ENCODE measurements around the gene ABCF2. TPM values are rescaled to one million over a fixed set of nuclear protein-coding genes. Genes with fewer than 3 reads are reported as not detected.

ABCF2 gene
- total and polyA plus RNA-seq, 2 donors (not counting 1 experiment from before 2014, with no cell fraction given): 16.1 to 30.2 TPM

- DNase-seq (no peak), ATAC-seq (ENCODE audit: low read depth) (no peak)
- H3K4me3 ChIP-seq (ENCODE audit: control extremely low read depth in 1 of 5, extremely low read depth in 1 of 5, insufficient read depth in 1 of 5, low read depth in 2 of 5, low read length in 4 of 5): no peak overlapping the region
- no peak overlapping the region for H2AFZ ChIP-seq (ENCODE audit: insufficient read depth, low read depth, low read length, poor library complexity, severe bottlenecking)
- ChIA-PET CTCF (no interaction called here), POLR2A (no interaction called here)
- H3K27me3 ChIP-seq (replicated peaks in 1 of 4; ENCODE audit: control extremely low read depth in 1 of 4, control insufficient read depth in 3 of 4, insufficient read depth in 4 of 4, low read length in 3 of 4): peaks cover 0 to 24% (median 6%) of the 10 kb centered on the region in 4 experiments
- H3K9me3 Mint-ChIP-seq (ENCODE audit: insufficient read depth): no peaks in the 10 kb centered on the region
- intact Hi-C loops (cut with micrococcal nuclease): no loop called here
- H3K4me2 ChIP-seq (replicated peaks; ENCODE audit: low read depth, low read length, poor library complexity, severe bottlenecking): no peak overlapping the region
- H3K79me2 ChIP-seq (ENCODE audit: control insufficient read depth, insufficient read depth, low read length): no peaks in the 10 kb centered on the region
- H3K27ac Mint-ChIP-seq: no peak overlapping the region
- H3K9me3 ChIP-seq (ENCODE audit: control extremely low read depth in 1 of 3, control insufficient read depth in 2 of 3, insufficient read depth in 1 of 3, low read length in 2 of 3): peaks cover 0 to 26% (median 0%) of the 10 kb centered on the region in 3 donors
- no peaks in the 10 kb centered on the region for H4K20me1 ChIP-seq (ENCODE audit: control insufficient read depth, insufficient read depth, low read length, poor library complexity, severe bottlenecking)
- TF ChIP-seq EZH2 (IDR thresholded peaks at IDR 0.05; ENCODE audit: borderline replicate concordance, insufficient read depth, low read depth, low read length, poor library complexity, severe bottlenecking) (no peak), CTCF (IDR thresholded peaks at IDR 0.05) (no peak)
- H3K27ac ChIP-seq (ENCODE audit: low read length in 2 of 2): no peak overlapping the region
- no CpG with 5 or more reads among the region's 1 CpG for WGBS (ENCODE audit: insufficient coverage)
- H3K27me3 Mint-ChIP-seq: peaks cover 47% of the 10 kb centered on the region
- H3K4me1 ChIP-seq (ENCODE audit: control insufficient read depth in 2 of 2, insufficient read depth in 2 of 2, low read length in 2 of 2): no peaks in the 10 kb centered on the region
- H3K36me3 ChIP-seq (replicated peaks in 1 of 2; ENCODE audit: control extremely low read depth in 1 of 2, control insufficient read depth in 1 of 2, extremely low read depth in 1 of 2, insufficient read depth in 2 of 2, low read length in 1 of 2): no peaks in the 10 kb centered on the region
- peaks cover 6% of the 10 kb centered on the region for H3K4me1 Mint-ChIP-seq
- no peak overlapping the region for H3K4me3 Mint-ChIP-seq
- H3K9ac ChIP-seq (ENCODE audit: low read length): no peak overlapping the region
These were observed 49.7 kb downstream of the ABCF2 start for GRCh38 chr7:151177310-151177709.

- POLR2A ChIA-PET: no interaction called here
- 93% methylated on average over 9 of the region's 9 CpGs for WGBS (ENCODE audit: insufficient coverage)
- Mint-ChIP-seq H3K9me3 (ENCODE audit: insufficient read depth) (no peaks in the 10 kb centered on the region), H3K4me1 (peaks cover 6% of the 10 kb centered on the region), H3K27ac (no peak overlapping the region), H3K27me3 (peaks cover 46% of the 10 kb centered on the region), H3K4me3 (no peak overlapping the region)
- H3K4me1 ChIP-seq (ENCODE audit: control insufficient read depth in 2 of 2, insufficient read depth in 2 of 2, low read length in 2 of 2): no peaks in the 10 kb centered on the region
- H3K4me2 ChIP-seq (replicated peaks; ENCODE audit: low read depth, low read length, poor library complexity, severe bottlenecking): no peak overlapping the region
- peaks cover 0 to 29% (median 7%) of the 10 kb centered on the region in 4 experiments for H3K27me3 ChIP-seq (replicated peaks in 1 of 4; ENCODE audit: control extremely low read depth in 1 of 4, control insufficient read depth in 3 of 4, insufficient read depth in 4 of 4, low read length in 3 of 4)
- H3K4me3 ChIP-seq (ENCODE audit: control extremely low read depth in 1 of 5, extremely low read depth in 1 of 5, insufficient read depth in 1 of 5, low read depth in 2 of 5, low read length in 4 of 5): no peak overlapping the region
- CTCF ChIA-PET: interaction anchor here (1.6 kb wide), 1 partner anchor 11 kb away, joined by 5 read pairs; no protein-coding TSS in a partner anchor
- intact Hi-C loops (cut with micrococcal nuclease): no loop called here
- no peaks in the 10 kb centered on the region for H3K36me3 ChIP-seq (replicated peaks in 1 of 2; ENCODE audit: control extremely low read depth in 1 of 2, control insufficient read depth in 1 of 2, extremely low read depth in 1 of 2, insufficient read depth in 2 of 2, low read length in 1 of 2)
- H2AFZ ChIP-seq (ENCODE audit: insufficient read depth, low read depth, low read length, poor library complexity, severe bottlenecking): no peak overlapping the region
- H3K9ac ChIP-seq (ENCODE audit: low read length): no peak overlapping the region
- H4K20me1 ChIP-seq (ENCODE audit: control insufficient read depth, insufficient read depth, low read length, poor library complexity, severe bottlenecking): no peaks in the 10 kb centered on the region
- H3K79me2 ChIP-seq (ENCODE audit: control insufficient read depth, insufficient read depth, low read length): no peaks in the 10 kb centered on the region
- no peak overlapping the region for H3K27ac ChIP-seq (ENCODE audit: low read length in 2 of 2)
- peaks cover 0 to 27% (median 0%) of the 10 kb centered on the region in 3 donors for H3K9me3 ChIP-seq (ENCODE audit: control extremely low read depth in 1 of 3, control insufficient read depth in 2 of 3, insufficient read depth in 1 of 3, low read length in 2 of 3)
- DNase-seq: no peak
- no peak for ATAC-seq (ENCODE audit: low read depth)
- TF ChIP-seq CTCF (IDR thresholded peaks at IDR 0.05) (no peak), EZH2 (IDR thresholded peaks at IDR 0.05; ENCODE audit: borderline replicate concordance, insufficient read depth, low read depth, low read length, poor library complexity, severe bottlenecking) (no peak)
These were observed 50.6 kb downstream of the ABCF2 start for GRCh38 chr7:151176401-151176800.
